ENCODE data around the gene TTC36.
"Not testable (repeated sequence)": the region's sequence is repeated elsewhere in the genome, so short reads cannot be mapped to it uniquely, and the experiment has no call there.

- not testable (repeated sequence) for TF ChIP-seq CTCF (conservative IDR thresholded peaks at IDR 0.05; ENCODE audit: low read length); EZH2phosphoT487 (IDR thresholded peaks at IDR 0.05; ENCODE audit: borderline replicate concordance)
Measured at GRCh38 chr11:118481238-118481637, 46.0 kb upstream of the TTC36 start.

All from Loucy (cell line).